Activated T-helper 1 cell treated with Interleukin-2 at 50 U/mL for 16 hours (primary cell): ENCODE data around the gene RHBDD1.

Source experiments
- DNase-seq: peaks from one replicate; pipeline ENCODE4 v3.0.0-alpha.2; 2020; ENCODE audit warnings: low read depth

Gene RHBDD1

DNA sequence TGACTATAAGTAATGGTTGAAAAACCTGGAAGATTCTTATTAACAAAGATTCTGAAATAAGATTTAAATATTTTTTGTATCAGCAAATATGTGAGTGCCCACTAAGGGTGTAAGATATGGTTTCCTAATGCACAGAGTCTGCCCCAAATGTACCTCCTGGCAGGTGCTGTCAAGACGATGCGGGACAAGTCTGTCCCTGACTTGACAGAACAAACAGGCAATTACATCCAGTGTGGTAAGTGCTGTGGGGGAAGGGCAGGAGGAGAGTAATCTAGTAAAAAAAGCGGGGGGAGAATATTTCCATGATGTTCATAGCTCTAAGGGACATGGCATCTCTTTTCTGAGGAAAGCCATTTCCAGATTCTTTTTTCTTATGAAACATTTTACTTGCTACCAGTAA lies 200.7 kb downstream of the RHBDD1 start:
- no peak for DNase-seq

- DNase-seq, result no peak
Measured at GRCh38 chr2:227038550-227039189, 202.8 kb downstream of the RHBDD1 start.

DNA sequence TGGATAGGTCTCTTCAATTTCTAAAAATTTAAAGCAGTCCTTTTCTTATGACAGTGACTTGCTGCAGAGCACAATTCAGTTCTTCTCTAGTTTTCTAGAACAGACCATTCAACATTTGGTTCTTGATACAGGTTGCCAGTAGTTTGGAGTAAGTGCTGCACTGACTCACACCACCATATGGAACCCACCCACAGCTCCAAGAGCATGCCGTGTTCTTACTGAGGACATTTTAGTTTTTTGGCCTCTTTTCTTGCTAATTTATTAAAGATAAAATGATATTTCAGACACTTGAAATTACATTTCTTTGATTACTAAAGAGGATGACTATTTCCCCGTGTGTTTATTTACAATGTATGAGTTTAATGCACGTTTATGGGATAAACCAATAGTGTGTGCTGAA lies 208.1 kb downstream of the RHBDD1 start:
- no peak for DNase-seq
